WTC11 (cell line): ENCODE measurements around the gene MRPL28. TPM values are rescaled to one million over a fixed set of nuclear protein-coding genes. Genes with fewer than 3 reads are reported as not detected.

ENCODE experiments used
- ATAC-seq: fragments of 200-7000 bp; cut with Tn5 transposase; 2 replicates; pipeline ENCODE4 v1.10.0; 2021; ENCODE audit warnings: mild to moderate bottlenecking, moderate library complexity
- CTCF ChIA-PET: fragments of 300-600 bp; sonication (Branson Sonifier 250); formaldehyde crosslinking; loops from one replicate; lab custom pipeline; 2021; ENCODE audit warnings: antibody characterized with exemption; lab: Charles Lee
- POLR2A ChIA-PET: fragments of 350-600 bp; sonication (Branson Sonifier 250); formaldehyde crosslinking; loops from one replicate; lab custom pipeline; 2021; ENCODE audit warnings: antibody characterized with exemption; lab: Charles Lee
- DNase-seq: peaks from one replicate; pipeline ENCODE4 v3.0.0; 2021; ENCODE audit warnings: low spot score
- H3K27ac Mint-ChIP-seq: 2 replicates; pipeline ENCODE4 v1.8.0; 2021; ENCODE audit warnings: mixed read lengths
- H3K27me3 Mint-ChIP-seq: 2 replicates; pipeline ENCODE4 v1.8.0; 2021; ENCODE audit warnings: low read depth, mild to moderate bottlenecking, moderate library complexity, mixed read lengths
- H3K36me3 Mint-ChIP-seq: 2 replicates; pipeline ENCODE4 v1.8.0; 2021; ENCODE audit warnings: mixed read lengths
- H3K4me1 Mint-ChIP-seq: 2 replicates; pipeline ENCODE4 v1.8.0; 2022; ENCODE audit warnings: mixed read lengths
- H3K4me3 Mint-ChIP-seq: 2 replicates; pipeline ENCODE4 v1.8.0; 2021; ENCODE audit warnings: mild to moderate bottlenecking, moderate library complexity, mixed read lengths
- H3K9me3 Mint-ChIP-seq: 2 replicates; pipeline ENCODE4 v1.8.0; 2021; ENCODE audit warnings: mixed read lengths
- ATF1 ChIP-seq: sonication (generic); formaldehyde crosslinking; IDR thresholded peaks from 2 replicates; pipeline ENCODE4 v1.8.1; 2023; ENCODE audit warnings: mild to moderate bottlenecking, moderate library complexity, missing genetic modification reagents
- CTCF ChIP-seq: fragments of 200-600 bp; IDR thresholded peaks from 2 replicates; pipeline ENCODE4 v1.8.0; 2022; ENCODE audit warnings: antibody characterized with exemption
- E2F4 ChIP-seq: sonication (generic); formaldehyde crosslinking; IDR thresholded peaks from 2 replicates; pipeline ENCODE4 v1.8.1; 2022; ENCODE audit warnings: low read depth, mild to moderate bottlenecking, moderate library complexity, missing genetic modification reagents, borderline replicate concordance
- MAX ChIP-seq: sonication (generic); formaldehyde crosslinking; IDR thresholded peaks from 2 replicates; pipeline ENCODE4 v1.8.0; 2022; ENCODE audit warnings: mild to moderate bottlenecking, missing genetic modification reagents
- NFYB ChIP-seq: sonication (generic); formaldehyde crosslinking; conservative IDR thresholded peaks from 2 replicates; pipeline ENCODE4 v1.8.0; 2022; ENCODE audit warnings: low read depth, missing genetic modification reagents
- OVOL2 ChIP-seq: fragments of 250-450 bp; sonication (Bioruptor Pico); IDR thresholded peaks from 2 replicates; pipeline ENCODE4 v1.9.0; 2021; ENCODE audit warnings: mild to moderate bottlenecking, borderline replicate concordance
- USF1 ChIP-seq: sonication (generic); formaldehyde crosslinking; IDR thresholded peaks from 2 replicates; pipeline ENCODE4 v1.8.0; 2022; ENCODE audit warnings: mild to moderate bottlenecking, missing genetic modification reagents
- ZNF423 ChIP-seq: fragments of 250-450 bp; sonication (Bioruptor Pico); IDR thresholded peaks from 2 replicates; pipeline ENCODE4 v2.1.2; 2022; ENCODE audit warnings: mild to moderate bottlenecking, moderate library complexity
- total RNA-seq: library from RNA; stranded (reverse); gene quantifications from 3 replicates; pipeline ENCODE4 v1.2.3, GENCODE V29; 2021

The MRPL28 gene
- total RNA-seq, 1 experiment from 2014 or later: 119 TPM

GRCh38 chr16:318628-319027 lies 51.7 kb downstream of the MRPL28 start:
- Mint-ChIP-seq H3K27ac (peak overlapping the region; percentile 67; the same call in 1 of the 2 replicates), H3K4me1 (peaks cover 19% of the 10 kb centered on the region)
- peak; percentile 56; the same call in 1 of the 2 replicates for TF ChIP-seq MAX (CRISPR knock-in tag)
- TF ChIP-seq USF1 (CRISPR knock-in tag): 0 out of 2 replicates have a peak, but pooled peaks have one; percentile 39
- peak; percentile 92 for TF ChIP-seq ZNF423 (CRISPR knock-in tag)
- TF ChIP-seq CTCF: 0 out of 2 replicates have a peak, but pooled peaks have one; percentile 42
- TF ChIP-seq ATF1 (CRISPR knock-in tag): no peak
- TF ChIP-seq, all 79 proteins: peak for 4
- no peak overlapping the region for H3K4me3 Mint-ChIP-seq
- POLR2A ChIA-PET: no interaction called here
- H3K9me3 Mint-ChIP-seq: no peaks in the 10 kb centered on the region
- ATAC-seq (peak; percentile 96), DNase-seq (peak; percentile 82)
- peaks cover 4% of the 10 kb centered on the region; the same call in 1 of the 2 replicates for H3K36me3 Mint-ChIP-seq
- CTCF ChIA-PET: interaction anchor here (0.6 to 1.8 kb wide), 18 partner anchors 9 to 212 kb away, joined by 3 to 8 read pairs (median 4); partner anchors contain the start of gene AXIN1
- H3K27me3 Mint-ChIP-seq: no peaks in the 10 kb centered on the region

- peaks cover 4% of the 10 kb centered on the region; the same call in 1 of the 2 replicates for H3K36me3 Mint-ChIP-seq
- POLR2A ChIA-PET: no interaction called here
- no peak for DNase-seq
- no peak for ATAC-seq
- no peak overlapping the region for H3K4me3 Mint-ChIP-seq
- 0 out of 2 replicates have a peak overlapping the region, but pooled peaks have one; percentile 6 for H3K27ac Mint-ChIP-seq
- no peak for TF ChIP-seq NFYB (CRISPR knock-in tag)
- no peak for TF ChIP-seq E2F4 (CRISPR knock-in tag)
- TF ChIP-seq OVOL2 (CRISPR knock-in tag): no peak
- TF ChIP-seq, all 79 proteins: peak for 0
- H3K27me3 Mint-ChIP-seq: no peaks in the 10 kb centered on the region
- no peaks in the 10 kb centered on the region for H3K9me3 Mint-ChIP-seq
- CTCF ChIA-PET: no interaction called here
- H3K4me1 Mint-ChIP-seq: peaks cover 19% of the 10 kb centered on the region
Measured at GRCh38 chr16:317583-317982, 52.8 kb downstream of the MRPL28 start.

Other genes starting within 250 kb of the MRPL28 start
- gene NPRL3, start 231.9 kb downstream of the MRPL28 start, total RNA-seq: 41.1 to 47.9 TPM (median 45.7 TPM) in 3 replicates
- 0.41 to 0.53 TPM (median 0.52 TPM) in 3 replicates for gene HBZ, start 217.9 kb downstream of the MRPL28 start, total RNA-seq
- gene HBM, start 204.6 kb downstream of the MRPL28 start, total RNA-seq: not detected in 3 replicates
- 1.8 to 2.6 TPM (median 2.4 TPM) in 3 replicates for gene HBA2, start 197.7 kb downstream of the MRPL28 start, total RNA-seq
- gene HBA1, start 193.9 kb downstream of the MRPL28 start, total RNA-seq: 2.1 to 3.4 TPM (median 3.1 TPM) in 3 replicates
- gene HBQ1, start 190.1 kb downstream of the MRPL28 start, total RNA-seq: 3.0 to 7.8 TPM (median 5.2 TPM) in 3 replicates
- gene LUC7L, start 141.1 kb downstream of the MRPL28 start, total RNA-seq: 111 to 135 TPM (median 130 TPM) in 3 replicates
- gene FAM234A, start 135.7 kb downstream of the MRPL28 start, total RNA-seq: 115 to 140 TPM (median 137 TPM) in 3 replicates
- gene RGS11, start 94.6 kb downstream of the MRPL28 start, total RNA-seq: 1.8 to 2.7 TPM (median 2.3 TPM) in 3 replicates
- gene ARHGDIG, start 89.9 kb downstream of the MRPL28 start, total RNA-seq: 3.4 to 4.0 TPM (median 3.5 TPM) in 3 replicates
- 1.9 to 2.4 TPM (median 2.3 TPM) in 3 replicates for gene PDIA2, start 87.4 kb downstream of the MRPL28 start, total RNA-seq
- gene AXIN1, start 17.8 kb downstream of the MRPL28 start, total RNA-seq: 48.0 to 50.3 TPM (median 48.9 TPM) in 3 replicates
- gene PGAP6, start 11.4 kb upstream of the MRPL28 start, total RNA-seq: 104 to 108 TPM (median 107 TPM) in 3 replicates
- 467 to 550 TPM (median 535 TPM) in 3 replicates for gene NME4, start 26.7 kb upstream of the MRPL28 start, total RNA-seq
- 37.8 to 43.6 TPM (median 40.7 TPM) in 3 replicates for gene DECR2, start 31.3 kb upstream of the MRPL28 start, total RNA-seq
- 37.1 to 38.6 TPM (median 37.9 TPM) in 3 replicates for gene RAB11FIP3, start 55.1 kb upstream of the MRPL28 start, total RNA-seq
- gene CAPN15, start 157.2 kb upstream of the MRPL28 start, total RNA-seq: 89.3 to 110 TPM (median 93.8 TPM) in 3 replicates
- gene PRR35, start 189.9 kb upstream of the MRPL28 start, total RNA-seq: 0.72 to 1.1 TPM (median 0.94 TPM) in 3 replicates
- gene NHLRC4, start 196.5 kb upstream of the MRPL28 start, total RNA-seq: 0.76 to 0.92 TPM (median 0.87 TPM) in 3 replicates
- 57.7 to 63.7 TPM (median 60.8 TPM) in 3 replicates for gene PIGQ, start 199.4 kb upstream of the MRPL28 start, total RNA-seq
- gene RAB40C, start 219.5 kb upstream of the MRPL28 start, total RNA-seq: 22.5 to 28.0 TPM (median 26.2 TPM) in 3 replicates